OCI-LY1 (cell line): Measurements from ENCODE around the gene BRSK1.

Source experiments
- EZH2 ChIP-seq: fragments of 200-600 bp; sonication (generic), shearing (Covaris generic); IDR thresholded peaks from 2 replicates; pipeline ENCODE4 v1.8.0; 2017; ENCODE audit warnings: borderline replicate concordance, mixed run types, mild to moderate bottlenecking, antibody characterized with exemption, low read length, moderate library complexity, mixed read lengths
- TF ChIP-seq, protein P1 (sequence below): fragments of 200-600 bp; sonication (generic), shearing (Covaris generic); IDR thresholded peaks from 2 replicates; pipeline ENCODE4 v1.5.1; 2017; ENCODE audit warnings: mild to moderate bottlenecking, antibody characterized with exemption, low read length, moderate library complexity, mixed read lengths

- TF ChIP-seq, protein P1, sequence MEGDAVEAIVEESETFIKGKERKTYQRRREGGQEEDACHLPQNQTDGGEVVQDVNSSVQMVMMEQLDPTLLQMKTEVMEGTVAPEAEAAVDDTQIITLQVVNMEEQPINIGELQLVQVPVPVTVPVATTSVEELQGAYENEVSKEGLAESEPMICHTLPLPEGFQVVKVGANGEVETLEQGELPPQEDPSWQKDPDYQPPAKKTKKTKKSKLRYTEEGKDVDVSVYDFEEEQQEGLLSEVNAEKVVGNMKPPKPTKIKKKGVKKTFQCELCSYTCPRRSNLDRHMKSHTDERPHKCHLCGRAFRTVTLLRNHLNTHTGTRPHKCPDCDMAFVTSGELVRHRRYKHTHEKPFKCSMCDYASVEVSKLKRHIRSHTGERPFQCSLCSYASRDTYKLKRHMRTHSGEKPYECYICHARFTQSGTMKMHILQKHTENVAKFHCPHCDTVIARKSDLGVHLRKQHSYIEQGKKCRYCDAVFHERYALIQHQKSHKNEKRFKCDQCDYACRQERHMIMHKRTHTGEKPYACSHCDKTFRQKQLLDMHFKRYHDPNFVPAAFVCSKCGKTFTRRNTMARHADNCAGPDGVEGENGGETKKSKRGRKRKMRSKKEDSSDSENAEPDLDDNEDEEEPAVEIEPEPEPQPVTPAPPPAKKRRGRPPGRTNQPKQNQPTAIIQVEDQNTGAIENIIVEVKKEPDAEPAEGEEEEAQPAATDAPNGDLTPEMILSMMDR, result no peak
- no peak for TF ChIP-seq EZH2
Observed at GRCh38 chr19:55321466-55322137, 37.8 kb downstream of the BRSK1 start.
